Activated B cell treated with CpG ODN at 0.5 μM for 24 hours (primary cell): ENCODE measurements around the gene NRXN3. TPM values are rescaled to one million over a fixed set of nuclear protein-coding genes. Genes with fewer than 3 reads are reported as not detected.

Experiments used
- ATAC-seq: fragments of 200-7000 bp; cut with Tn5 transposase; one replicate; pipeline ENCODE4 v1.10.0; 2021; ENCODE audit warnings: low read depth, mild to moderate bottlenecking, moderate library complexity
- CTCF ChIA-PET: fragments of 350-600 bp; sonication (Branson Sonifier 250); formaldehyde crosslinking; loops from one replicate; lab custom pipeline; 2021; ENCODE audit warnings: antibody characterized with exemption; lab: Charles Lee
- POLR2A ChIA-PET: fragments of 350-600 bp; sonication (Branson Sonifier 250); formaldehyde crosslinking; loops from one replicate; lab custom pipeline; 2021; ENCODE audit warnings: antibody characterized with exemption; lab: Charles Lee
- DNase-seq: peaks from one replicate; pipeline ENCODE4 v3.0.0; 2022
- H3K27ac Mint-ChIP-seq: one replicate; pipeline ENCODE4 v1.8.0; 2020; ENCODE audit warnings: mixed read lengths
- H3K27me3 Mint-ChIP-seq: one replicate; pipeline ENCODE4 v1.8.0; 2021; ENCODE audit warnings: mixed read lengths
- H3K36me3 Mint-ChIP-seq: one replicate; pipeline ENCODE4 v1.8.0; 2021; ENCODE audit warnings: low read depth, mixed read lengths
- H3K4me1 Mint-ChIP-seq: one replicate; pipeline ENCODE4 v1.8.0; 2021; ENCODE audit warnings: mixed read lengths
- H3K4me3 Mint-ChIP-seq: one replicate; pipeline ENCODE4 v1.8.0; 2020; ENCODE audit warnings: mild to moderate bottlenecking, mixed read lengths
- H3K9me3 Mint-ChIP-seq: one replicate; pipeline ENCODE4 v1.8.0; 2020; ENCODE audit warnings: mixed read lengths
- CTCF ChIP-seq: fragments of 200-600 bp; IDR thresholded peaks from one replicate; pipeline ENCODE4 v1.8.0; 2022; ENCODE audit warnings: antibody characterized with exemption, mild to moderate bottlenecking
- intact Hi-C: fragments of 100-400 bp; cut with micrococcal nuclease; formaldehyde crosslinking; loops from one replicate; pipeline ENCODE4 v1.15.1; 2024
- total RNA-seq: library from RNA; stranded (reverse); gene quantifications from 2 replicates; pipeline ENCODE4 v1.2.3, GENCODE V29; 2022

NRXN3 gene
- total RNA-seq, 1 donor from 2014 or later = not detected

GRCh38 chr14:79379266-79379665 is 1209.1 kb downstream of the NRXN3 start:
- H3K27me3 Mint-ChIP-seq = no peaks in the 10 kb centered on the region
- CTCF ChIA-PET = no interaction called here
- H3K4me1 Mint-ChIP-seq = no peaks in the 10 kb centered on the region
- intact Hi-C loops = no loop called here
- no peak overlapping the region for H3K4me3 Mint-ChIP-seq
- POLR2A ChIA-PET = no interaction called here
- H3K36me3 Mint-ChIP-seq = no peaks in the 10 kb centered on the region
- no peak for ATAC-seq
- peaks cover 3% of the 10 kb centered on the region for H3K9me3 Mint-ChIP-seq
- DNase-seq = no peak
- H3K27ac Mint-ChIP-seq = no peak overlapping the region
- TF ChIP-seq CTCF = no peak

- no peaks in the 10 kb centered on the region for H3K36me3 Mint-ChIP-seq
- POLR2A ChIA-PET = no interaction called here
- no peaks in the 10 kb centered on the region for H3K4me1 Mint-ChIP-seq
- H3K27ac Mint-ChIP-seq = no peak overlapping the region
- peaks cover under 1% of the 10 kb centered on the region for H3K9me3 Mint-ChIP-seq
- no peak for TF ChIP-seq CTCF
- intact Hi-C loops = no loop called here
- DNase-seq = no peak
- no peak for ATAC-seq
- no peak overlapping the region for H3K4me3 Mint-ChIP-seq
- CTCF ChIA-PET = no interaction called here
- no peaks in the 10 kb centered on the region for H3K27me3 Mint-ChIP-seq
Observed at GRCh38 chr14:79383031-79383430, 1212.9 kb downstream of the NRXN3 start.

- no peak for TF ChIP-seq CTCF
- Mint-ChIP-seq H3K27ac (no peak overlapping the region), H3K36me3 (no peaks in the 10 kb centered on the region), H3K27me3 (no peaks in the 10 kb centered on the region), H3K4me3 (no peak overlapping the region), H3K9me3 (peaks cover 2% of the 10 kb centered on the region), H3K4me1 (no peaks in the 10 kb centered on the region)
- intact Hi-C loops = no loop called here
- ATAC-seq (no peak), DNase-seq (no peak)
- POLR2A ChIA-PET = no interaction called here
- CTCF ChIA-PET = no interaction called here
Observed at GRCh38 chr14:79383475-79383874, 1213.3 kb downstream of the NRXN3 start.

- ATAC-seq (no peak), DNase-seq (no peak)
- Mint-ChIP-seq H3K4me3 (no peak overlapping the region), H3K27me3 (no peaks in the 10 kb centered on the region), H3K9me3 (peaks cover 3% of the 10 kb centered on the region), H3K4me1 (no peaks in the 10 kb centered on the region), H3K27ac (no peak overlapping the region), H3K36me3 (no peaks in the 10 kb centered on the region)
- intact Hi-C loops = no loop called here
- POLR2A ChIA-PET = no interaction called here
- CTCF ChIA-PET = no interaction called here
- no peak for TF ChIP-seq CTCF
Observed at GRCh38 chr14:79395061-79395460, 1224.9 kb downstream of the NRXN3 start.

DNA sequence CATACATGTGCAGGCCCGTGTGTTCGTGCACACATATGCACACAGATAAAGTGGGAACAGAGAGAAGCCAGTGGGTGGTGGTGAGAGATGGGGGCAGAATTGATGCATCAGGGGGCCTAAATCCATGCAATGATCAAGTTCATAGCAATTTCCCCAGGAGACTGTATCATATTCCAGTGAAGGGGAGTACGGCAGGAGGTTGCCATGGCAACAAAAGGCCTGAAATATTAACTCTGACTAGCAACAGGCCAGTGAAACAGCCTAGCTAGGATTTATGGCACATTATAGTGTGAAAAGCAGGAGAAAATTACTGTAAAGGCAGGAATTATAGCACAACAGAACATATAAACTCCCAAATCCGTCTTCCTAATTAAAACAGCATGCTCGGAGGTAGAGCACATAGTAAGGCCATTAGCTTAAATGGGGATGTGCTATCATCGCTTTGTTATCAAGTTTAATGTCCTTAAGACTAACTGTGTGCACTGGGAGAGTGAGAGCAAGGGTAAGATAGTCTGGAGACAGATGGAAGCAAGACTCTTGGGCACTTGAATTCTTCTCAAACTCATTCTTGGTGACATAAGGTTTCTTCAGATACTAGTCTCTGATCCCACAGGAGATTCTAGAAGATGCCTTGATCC is 1234.8 kb downstream of the NRXN3 start:
- ChIA-PET CTCF (no interaction called here), POLR2A (no interaction called here)
- Mint-ChIP-seq H3K36me3 (no peaks in the 10 kb centered on the region), H3K4me1 (no peaks in the 10 kb centered on the region), H3K27me3 (no peaks in the 10 kb centered on the region), H3K4me3 (no peak overlapping the region), H3K9me3 (peaks cover 4% of the 10 kb centered on the region), H3K27ac (no peak overlapping the region)
- ATAC-seq = no peak
- no peak for TF ChIP-seq CTCF
- no peak for DNase-seq
- intact Hi-C loops = no loop called here
